ENCODE results near the gene CD27. TPM values are rescaled to one million over a fixed set of nuclear protein-coding genes. Genes with fewer than 3 reads are reported as not detected.
A peak's percentile ranks its signal among the peaks of the same experiment; 100 is the strongest.
"Not testable (repeated sequence)": the region's sequence is repeated elsewhere in the genome, so short reads cannot be mapped to it uniquely, and the experiment has no call there.

The CD27 gene
- total RNA-seq, 4 donors from 2014 or later = 0.44 to 0.63 TPM; not detected in 2

DNA sequence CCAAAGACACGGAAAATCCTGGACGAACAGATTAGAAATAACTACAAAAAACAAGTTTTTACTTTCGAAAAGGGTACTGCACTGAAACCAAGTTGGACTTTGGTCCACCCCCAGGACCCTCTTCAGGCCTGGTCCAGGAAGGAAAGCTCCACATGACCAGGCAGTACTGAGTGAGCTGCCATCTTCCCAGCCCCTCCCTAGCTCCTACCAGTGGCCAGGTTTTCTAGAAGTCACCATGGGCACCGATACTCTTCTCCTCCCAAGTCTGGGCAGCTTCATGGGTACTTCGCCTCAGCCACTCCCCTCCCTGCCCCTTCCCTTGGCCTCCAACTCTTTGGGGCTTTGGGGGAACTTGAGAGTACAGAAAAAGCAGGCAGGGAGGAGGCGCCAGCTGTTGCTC lies 19.1 kb downstream of the CD27 start:
- no peak for TF ChIP-seq POLR2A (IDR thresholded peaks at IDR 0.05)
- no peak for TF ChIP-seq EP300 (IDR thresholded peaks at IDR 0.05)
- TF ChIP-seq, protein P1, sequence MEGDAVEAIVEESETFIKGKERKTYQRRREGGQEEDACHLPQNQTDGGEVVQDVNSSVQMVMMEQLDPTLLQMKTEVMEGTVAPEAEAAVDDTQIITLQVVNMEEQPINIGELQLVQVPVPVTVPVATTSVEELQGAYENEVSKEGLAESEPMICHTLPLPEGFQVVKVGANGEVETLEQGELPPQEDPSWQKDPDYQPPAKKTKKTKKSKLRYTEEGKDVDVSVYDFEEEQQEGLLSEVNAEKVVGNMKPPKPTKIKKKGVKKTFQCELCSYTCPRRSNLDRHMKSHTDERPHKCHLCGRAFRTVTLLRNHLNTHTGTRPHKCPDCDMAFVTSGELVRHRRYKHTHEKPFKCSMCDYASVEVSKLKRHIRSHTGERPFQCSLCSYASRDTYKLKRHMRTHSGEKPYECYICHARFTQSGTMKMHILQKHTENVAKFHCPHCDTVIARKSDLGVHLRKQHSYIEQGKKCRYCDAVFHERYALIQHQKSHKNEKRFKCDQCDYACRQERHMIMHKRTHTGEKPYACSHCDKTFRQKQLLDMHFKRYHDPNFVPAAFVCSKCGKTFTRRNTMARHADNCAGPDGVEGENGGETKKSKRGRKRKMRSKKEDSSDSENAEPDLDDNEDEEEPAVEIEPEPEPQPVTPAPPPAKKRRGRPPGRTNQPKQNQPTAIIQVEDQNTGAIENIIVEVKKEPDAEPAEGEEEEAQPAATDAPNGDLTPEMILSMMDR (IDR thresholded peaks at IDR 0.05) = no peak
- Histone ChIP-seq H3K27ac (peak overlapping the region in 3 of 4 donors; percentile 25 to 70 (median 61)), H3K4me3 (no peak overlapping the region), H3K9me3 (no peaks in the 10 kb centered on the region), H3K36me3 (peaks cover 0 to 82% (median 8%) of the 10 kb centered on the region in 3 donors), H3K27me3 (no peaks in the 10 kb centered on the region), H3K4me1 (peaks cover 2 to 44% (median 29%) of the 10 kb centered on the region in 4 donors)
- DNase-seq (ENCODE audit: low spot score in 2 of 2) = no peak
- 81 to 87% methylated on average over 6 of the region's 6 CpGs for WGBS, 2 donors

DNA sequence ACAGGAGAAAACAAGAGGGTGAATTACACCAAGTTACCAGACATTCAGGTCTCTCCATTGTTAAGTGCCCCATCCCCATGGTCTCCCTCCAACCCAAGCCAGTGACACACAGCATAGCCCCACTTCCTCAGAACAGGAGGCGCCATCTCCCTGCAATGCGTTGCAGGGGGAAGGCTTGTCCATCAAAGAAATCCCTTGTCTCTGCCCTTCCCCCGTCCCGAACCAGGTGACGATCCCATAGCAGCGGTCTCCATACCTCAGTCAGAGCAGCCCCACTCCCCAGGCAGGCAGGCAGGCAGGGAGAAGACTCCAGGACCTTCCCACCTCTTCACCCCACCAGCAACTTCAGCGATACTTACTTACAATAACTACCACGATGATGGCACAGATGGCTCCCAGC lies 19.8 kb downstream of the CD27 start:
- no peaks in the 10 kb centered on the region for H3K9me3 ChIP-seq
- TF ChIP-seq EP300 (IDR thresholded peaks at IDR 0.05) = no peak
- TF ChIP-seq, protein P1 (IDR thresholded peaks at IDR 0.05) = no peak
- no peak for TF ChIP-seq POLR2A (IDR thresholded peaks at IDR 0.05)
- WGBS, 2 donors = 83 to 87% methylated on average over 8 of the region's 8 CpGs
- H3K27ac ChIP-seq = peak overlapping the region in 1 of 4 donors; percentile 61
- H3K36me3 ChIP-seq = peaks cover 0 to 75% (median 5%) of the 10 kb centered on the region in 3 donors
- H3K27me3 ChIP-seq = no peaks in the 10 kb centered on the region
- H3K4me3 ChIP-seq = no peak overlapping the region
- no peak for DNase-seq (ENCODE audit: low spot score in 2 of 2)
- peaks cover 6 to 50% (median 35%) of the 10 kb centered on the region in 4 donors for H3K4me1 ChIP-seq

DNA sequence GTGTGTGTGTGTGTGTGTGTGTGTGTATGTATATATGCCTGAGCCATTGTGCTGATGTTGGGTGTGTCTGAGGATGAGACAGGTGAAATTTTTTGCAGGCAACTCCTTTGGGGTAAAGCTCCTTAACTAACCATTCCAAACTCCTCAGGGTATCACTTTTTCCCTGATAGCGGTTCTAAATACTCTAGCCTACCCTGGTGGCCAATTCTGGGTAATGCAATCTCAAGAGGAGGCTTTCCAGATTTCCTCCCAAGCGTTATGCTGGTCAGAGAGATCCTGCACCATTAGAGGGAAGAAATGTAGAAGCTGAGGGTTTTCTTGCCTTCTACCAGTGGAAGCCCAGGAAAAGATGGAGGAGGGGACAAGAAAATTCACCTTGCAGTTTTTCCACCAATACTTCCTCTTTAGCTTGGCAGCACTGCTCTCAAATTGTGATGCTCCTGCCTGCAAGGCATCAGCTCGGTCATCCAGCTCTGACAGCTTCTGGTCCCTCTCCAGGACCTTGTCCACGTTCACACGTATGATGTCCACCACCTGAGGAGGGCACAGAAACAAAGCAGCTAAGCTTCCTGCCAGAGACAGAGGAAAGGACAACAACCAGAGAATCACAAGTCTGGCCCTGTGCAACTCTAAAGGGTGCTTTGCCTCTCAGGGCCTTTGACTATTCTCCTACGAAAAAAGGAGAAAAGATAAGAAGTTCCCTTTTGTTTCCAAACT lies 20.9 kb downstream of the CD27 start:
- Histone ChIP-seq H3K4me3 (no peak overlapping the region), H3K9me3 (no peaks in the 10 kb centered on the region), H3K27ac (peak overlapping the region in 1 of 4 donors; percentile 8), H3K36me3 (peaks cover 0 to 64% (median 5%) of the 10 kb centered on the region in 3 donors), H3K4me1 (peaks cover 6 to 55% (median 32%) of the 10 kb centered on the region in 4 donors), H3K27me3 (no peaks in the 10 kb centered on the region)
- peak in 1 of 2 donors; percentile 82 for DNase-seq (ENCODE audit: low spot score in 2 of 2)
- WGBS, 2 donors = 41 to 46% methylated on average over 6 of the region's 6 CpGs
- TF ChIP-seq, protein P1 (IDR thresholded peaks at IDR 0.05) = peak; percentile 78 to 88 (median 85)
- TF ChIP-seq EP300 (IDR thresholded peaks at IDR 0.05) (peak in 1 of 2 donors; percentile 30), POLR2A (IDR thresholded peaks at IDR 0.05) (no peak)

DNA sequence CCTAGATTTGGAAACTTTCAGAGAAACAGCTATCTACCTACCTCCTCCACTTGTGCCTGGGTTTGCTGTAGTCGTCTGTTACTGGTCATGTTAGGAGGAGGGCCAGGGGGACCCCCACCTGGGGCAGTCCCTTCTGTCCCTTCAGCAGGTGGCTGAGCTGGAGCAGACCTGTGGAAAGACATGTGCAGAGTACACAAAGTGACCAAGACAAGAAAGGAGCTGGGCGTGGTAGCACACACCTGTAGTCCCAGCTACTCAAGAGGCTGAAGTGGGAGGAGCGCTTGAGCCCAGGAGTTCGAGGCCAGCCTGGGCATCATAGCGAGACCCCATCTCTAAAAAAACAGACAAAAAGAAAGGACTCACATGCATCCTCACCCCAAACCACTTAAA lies 21.4 kb downstream of the CD27 start:
- DNase-seq (ENCODE audit: low spot score in 2 of 2) = no peak
- TF ChIP-seq EP300 (IDR thresholded peaks at IDR 0.05) (no peak), POLR2A (IDR thresholded peaks at IDR 0.05) (no peak)
- TF ChIP-seq, protein P1 (IDR thresholded peaks at IDR 0.05) = no peak
- H3K36me3 ChIP-seq = peaks cover 0 to 58% (median 5%) of the 10 kb centered on the region in 3 donors
- no peaks in the 10 kb centered on the region for H3K27me3 ChIP-seq
- H3K27ac ChIP-seq = peak overlapping the region in 1 of 4 donors; percentile 8
- no peak overlapping the region for H3K4me3 ChIP-seq
- 93 to 96% methylated on average over 5 of the region's 5 CpGs for WGBS, 2 donors
- H3K9me3 ChIP-seq = no peaks in the 10 kb centered on the region
- peaks cover 6 to 51% (median 28%) of the 10 kb centered on the region in 4 donors for H3K4me1 ChIP-seq

DNA sequence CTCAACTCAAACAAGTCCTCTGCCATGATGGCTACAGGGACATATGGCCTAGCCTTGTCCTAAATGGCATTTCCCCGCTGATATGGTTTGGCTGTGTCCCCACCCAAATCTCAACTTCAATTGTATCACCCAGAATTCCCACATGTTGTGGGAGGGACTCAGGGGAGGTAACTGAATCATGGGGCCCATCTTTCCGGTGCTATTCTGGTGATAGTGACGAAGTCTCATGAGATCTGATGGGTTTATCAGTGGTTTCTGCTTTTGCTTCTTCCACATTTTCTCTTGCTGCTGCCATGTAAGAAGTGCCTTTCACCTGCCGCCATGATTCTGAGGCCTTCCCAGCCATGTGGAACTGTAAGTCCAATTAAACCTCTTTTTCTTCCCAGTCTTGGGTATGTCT lies 22.0 kb downstream of the CD27 start:
- 93 to 94% methylated on average over 4 of the region's 4 CpGs for WGBS, 2 donors
- not testable (repeated sequence) for H3K9me3 ChIP-seq; H3K27me3 ChIP-seq; DNase-seq (ENCODE audit: low spot score in 2 of 2); H3K4me3 ChIP-seq
- Histone ChIP-seq H3K4me1 (peaks cover 6 to 51% (median 26%) of the 10 kb centered on the region in 4 donors), H3K27ac (peak overlapping the region in 1 of 4 donors; percentile 8), H3K36me3 (peaks cover 0 to 53% (median 5%) of the 10 kb centered on the region in 3 donors)

DNA sequence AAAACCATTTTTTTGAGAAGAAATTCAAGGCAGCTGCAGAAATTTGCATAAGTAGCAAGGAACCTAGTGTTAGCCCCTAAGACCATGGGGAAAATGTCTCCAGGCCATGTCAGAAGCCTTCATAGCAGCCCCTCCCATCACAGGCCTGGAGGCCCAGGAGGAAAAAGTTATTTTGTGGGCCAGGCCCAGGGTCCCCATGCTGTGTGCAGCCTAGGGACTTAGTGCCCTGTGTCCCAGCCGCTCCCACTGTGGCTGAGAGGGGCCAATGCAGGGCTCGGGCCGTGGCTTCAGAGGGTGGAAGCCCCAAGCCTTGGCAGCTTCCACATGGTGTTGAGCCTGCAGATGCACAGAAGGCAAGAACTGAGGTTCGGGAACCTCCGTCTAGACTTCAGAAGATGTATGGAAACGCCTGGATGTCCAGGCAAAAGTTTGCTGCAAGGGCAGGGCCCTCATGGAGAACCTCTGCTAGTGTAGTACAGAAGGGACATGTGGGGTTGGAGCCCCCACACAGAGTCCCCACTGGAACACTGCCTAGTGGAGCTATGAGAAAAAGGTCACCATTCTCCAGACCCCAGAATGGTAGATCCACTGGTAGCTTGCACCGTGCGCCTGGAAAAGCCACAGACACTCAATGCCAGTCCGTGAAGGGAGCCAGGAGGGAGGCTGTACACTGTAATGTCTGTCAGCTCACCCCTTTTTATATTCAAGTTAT lies 23.0 kb downstream of the CD27 start:
- not testable (repeated sequence) for H3K27me3 ChIP-seq; H3K4me3 ChIP-seq; H3K9me3 ChIP-seq; H3K27ac ChIP-seq; DNase-seq (ENCODE audit: low spot score in 2 of 2)
- WGBS, 2 donors = 93% methylated on average over 4 to 9 of the region's 9 CpGs
- H3K4me1 ChIP-seq = peaks cover 6 to 51% (median 23%) of the 10 kb centered on the region in 4 donors
- H3K36me3 ChIP-seq = peaks cover 0 to 43% (median 5%) of the 10 kb centered on the region in 3 donors

Data from tibial nerve (tissue), 4 donors.